SW 1271 (cell line): Measurements from ENCODE around the gene CHIA.

ENCODE experiments used
- DNase-seq, 2 experiments: peaks; one replicate each; lab custom pipeline; 2025; lab: John Stamatoyannopoulos, UW

Gene CHIA

DNA sequence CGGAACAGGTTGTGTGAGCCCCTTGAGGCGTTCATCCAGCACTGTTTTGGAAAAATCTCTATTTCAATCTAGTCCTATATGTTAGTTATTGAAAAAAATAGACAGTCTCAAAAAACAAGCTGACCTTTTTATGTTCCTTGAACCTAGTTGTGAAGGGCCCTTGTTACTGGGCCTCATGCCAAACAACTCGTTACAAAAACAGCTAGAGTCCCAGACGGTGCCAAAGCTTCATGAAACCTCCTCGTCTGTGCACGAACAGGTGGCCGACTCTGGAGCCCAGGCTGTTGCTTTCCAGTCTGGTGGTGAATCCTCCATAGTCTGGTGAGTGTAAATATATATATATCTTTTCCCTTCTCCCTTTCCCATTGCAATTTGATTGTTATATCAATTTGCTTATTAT is at the start of gene CHIA:
Gene CHIA (plus strand): TSS at position 222 of the 400 bp plus-strand sequence. CDS start 19,617 bp downstream, outside the sequence.
- no peak for DNase-seq

DNA sequence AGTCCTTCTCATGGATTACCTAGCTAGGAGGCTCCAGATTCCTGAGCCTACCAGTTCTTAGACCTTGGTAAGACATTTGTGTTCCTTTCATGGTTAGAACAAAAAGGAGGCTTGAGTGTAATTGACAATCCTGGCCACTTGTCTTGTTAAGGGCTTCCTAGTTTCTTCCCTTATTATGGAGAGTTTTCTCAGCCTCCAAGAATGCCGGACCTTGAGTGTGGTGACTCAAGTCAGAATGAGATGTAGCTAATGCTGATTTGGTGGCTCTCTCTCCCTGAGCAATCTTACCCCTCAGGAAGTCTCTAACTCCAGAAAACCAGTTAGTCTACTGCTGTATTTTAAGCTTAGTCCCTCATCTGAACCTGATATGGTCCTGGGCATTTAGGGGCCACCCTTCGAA is 48.9 kb upstream of the CHIA start:
- DNase-seq, result no peak

DNA sequence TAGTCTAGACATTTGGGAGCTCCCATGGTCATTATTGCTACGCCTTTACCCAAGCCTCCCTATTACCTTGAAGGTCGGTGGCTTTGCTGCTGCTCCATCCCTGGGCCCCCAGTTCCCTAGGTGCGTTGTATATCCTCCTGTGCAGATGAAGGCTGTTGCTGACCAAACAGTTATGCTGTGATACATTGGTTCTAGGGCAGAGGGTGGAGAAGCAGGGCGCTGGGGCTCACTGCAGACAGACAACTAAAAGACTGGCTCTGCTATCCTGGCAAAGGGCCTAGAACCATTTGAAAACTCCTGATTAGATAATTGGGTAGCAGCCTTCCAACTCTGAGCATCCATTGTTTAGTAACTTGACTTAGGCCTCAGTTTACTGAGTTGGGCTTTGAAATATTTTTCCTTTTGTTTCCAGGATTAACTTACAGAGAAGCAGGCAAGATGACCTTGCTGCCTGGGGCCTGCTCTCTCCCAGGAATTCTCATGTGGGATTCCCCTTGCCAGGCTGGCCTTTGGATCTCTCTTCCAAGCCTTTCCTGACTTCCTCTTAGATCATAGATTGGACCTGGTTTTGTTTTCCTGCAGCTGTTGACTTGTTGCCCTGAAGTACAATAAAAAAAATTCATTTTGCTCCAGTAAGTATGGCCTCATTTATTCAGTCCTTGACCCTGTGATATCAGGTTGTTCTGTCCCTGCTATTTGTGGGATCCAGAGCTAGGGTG is 47.7 kb upstream of the CHIA start:
- no peak for DNase-seq

DNA sequence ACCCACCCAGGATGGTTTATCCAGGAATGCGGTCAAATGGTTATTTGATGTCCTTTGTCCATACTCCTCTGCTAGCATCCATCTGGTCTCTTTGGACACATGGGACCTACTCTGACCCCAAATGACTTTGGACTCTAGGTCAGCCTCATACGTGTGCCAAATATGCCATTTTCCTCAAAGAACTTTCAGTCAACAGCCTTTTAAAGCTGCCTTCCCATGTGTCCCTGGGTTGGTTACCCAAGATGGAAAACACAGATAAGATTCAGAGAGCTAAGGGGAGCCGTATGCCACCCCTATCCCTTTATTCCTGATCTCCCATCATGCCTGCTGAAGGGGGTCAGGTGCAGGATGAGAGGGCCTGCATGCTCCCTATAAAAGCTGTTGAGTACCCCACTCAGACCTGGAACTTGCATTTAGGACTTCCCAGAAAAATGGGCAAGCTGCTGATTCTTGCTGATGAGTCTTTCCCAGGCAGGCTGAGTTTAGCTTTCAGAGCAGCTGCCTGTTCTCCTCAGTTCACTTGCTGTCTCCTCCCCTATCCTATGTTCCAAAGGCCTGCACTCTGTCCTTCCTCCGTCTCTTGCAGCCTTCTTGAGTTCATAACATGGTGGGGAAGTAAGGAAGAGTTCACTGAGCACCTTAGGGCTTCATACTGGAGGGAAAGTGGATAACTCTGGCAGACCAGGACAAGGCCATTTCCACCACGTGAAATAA is 43.4 kb upstream of the CHIA start:
- no peak for DNase-seq

DNA sequence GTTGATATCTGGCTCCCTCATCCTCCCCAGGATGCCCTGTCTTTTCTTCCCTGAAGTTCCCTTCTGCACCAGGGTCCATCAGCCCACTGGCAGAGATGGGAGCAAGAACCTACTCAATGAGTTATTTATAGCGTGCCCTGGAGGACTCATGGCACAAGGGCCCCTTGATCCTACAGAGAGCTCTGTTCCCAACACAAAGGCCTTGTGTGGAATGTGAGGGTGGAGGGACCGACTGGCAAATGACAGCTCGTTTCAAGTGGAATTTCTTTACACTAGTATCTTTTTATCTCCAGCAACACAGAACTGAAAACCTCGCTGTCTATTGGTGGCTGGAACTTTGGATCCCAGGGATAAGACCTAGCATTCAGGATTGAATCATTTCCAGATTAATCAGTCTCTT is 40.7 kb upstream of the CHIA start:
- DNase-seq, result no peak

DNA sequence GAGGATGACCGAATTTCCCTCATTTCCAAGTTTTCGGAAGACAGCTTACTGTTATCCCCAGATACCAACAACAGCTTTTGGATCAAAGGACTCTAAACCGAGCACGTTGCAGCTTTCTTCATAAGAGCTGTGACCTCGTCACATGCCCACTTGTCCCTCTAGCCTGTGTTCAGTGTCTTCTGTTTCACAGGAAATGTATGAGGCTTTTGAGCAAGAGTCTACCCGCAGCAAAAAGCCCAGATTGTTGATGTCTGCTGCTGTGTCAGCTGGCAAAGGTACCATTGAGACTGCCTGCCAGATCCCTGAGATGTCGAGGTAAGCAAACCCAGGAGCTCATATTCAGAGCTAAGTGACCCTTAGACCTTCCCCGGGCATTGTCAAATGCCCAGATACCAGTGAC is 39.1 kb upstream of the CHIA start:
- DNase-seq, result no peak

DNA sequence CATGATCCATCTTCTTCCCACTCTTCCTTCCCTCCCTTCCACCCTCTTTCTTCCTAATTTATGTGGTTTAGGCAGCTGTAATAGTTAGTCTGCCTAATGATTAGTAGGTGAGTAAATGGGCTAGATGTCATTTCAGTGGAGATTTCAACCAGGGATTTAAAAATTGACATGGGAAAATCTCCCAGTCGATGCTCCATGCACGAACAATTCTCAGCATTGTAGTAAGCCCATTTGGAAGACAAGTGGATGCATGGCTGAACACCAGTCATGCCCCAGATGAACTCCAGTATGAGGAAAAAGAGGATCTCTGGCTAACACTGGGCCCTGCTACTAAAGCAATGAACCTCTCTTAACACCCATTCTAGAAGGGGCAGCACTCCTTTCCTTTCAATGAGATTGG is 37.9 kb upstream of the CHIA start:
- DNase-seq, result no peak

DNA sequence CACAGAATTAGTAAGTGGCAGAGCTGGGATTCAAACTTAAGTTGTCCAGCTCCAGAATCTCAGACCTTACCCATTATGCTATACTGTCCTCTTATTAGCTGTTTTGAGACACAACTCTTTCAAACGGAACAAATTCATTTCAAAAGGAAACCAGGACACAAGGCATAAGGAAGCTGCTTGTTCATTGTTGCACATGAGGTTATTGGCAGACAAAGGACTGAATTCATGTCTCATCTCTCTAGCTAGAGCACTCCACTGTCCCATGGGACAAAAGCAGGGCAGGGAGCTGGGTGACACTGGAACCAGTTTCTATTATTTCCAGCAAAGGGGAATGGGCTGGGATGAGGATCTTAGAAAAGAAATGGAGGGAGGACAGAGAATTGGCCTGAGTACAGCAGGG is 36.8 kb upstream of the CHIA start:
- DNase-seq, result no peak

DNA sequence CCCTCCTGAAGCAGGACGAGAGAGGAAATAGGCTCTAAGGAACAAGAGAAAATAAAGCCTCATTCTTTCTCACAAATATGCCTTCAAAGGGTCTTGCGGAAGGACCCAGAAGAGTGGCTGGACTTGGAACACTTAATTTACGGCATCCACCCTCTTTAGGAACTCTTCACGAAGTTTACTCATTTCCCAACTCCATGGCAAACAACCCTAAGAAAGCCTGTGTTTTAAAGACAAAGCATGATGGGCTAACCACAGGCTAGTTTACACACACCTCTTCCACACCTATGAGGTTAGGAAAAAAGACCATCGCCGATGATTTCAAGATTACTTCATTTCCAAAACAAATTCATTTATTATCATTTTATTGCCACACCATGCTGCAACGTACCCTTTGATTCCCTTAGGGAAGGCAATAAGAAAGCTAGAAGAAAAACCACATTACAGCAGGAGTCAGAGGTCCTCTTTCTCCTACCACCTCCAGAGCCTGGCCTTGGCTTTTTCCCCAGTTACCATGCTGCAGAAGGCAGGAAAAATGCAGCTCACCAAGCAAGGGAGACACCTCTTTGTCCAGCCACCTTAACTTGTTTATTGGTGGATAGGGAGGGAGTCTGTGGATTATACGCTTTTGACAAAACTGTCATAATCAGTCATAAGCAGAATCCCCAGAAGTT is 33.5 kb upstream of the CHIA start:
- DNase-seq, result no peak

DNA sequence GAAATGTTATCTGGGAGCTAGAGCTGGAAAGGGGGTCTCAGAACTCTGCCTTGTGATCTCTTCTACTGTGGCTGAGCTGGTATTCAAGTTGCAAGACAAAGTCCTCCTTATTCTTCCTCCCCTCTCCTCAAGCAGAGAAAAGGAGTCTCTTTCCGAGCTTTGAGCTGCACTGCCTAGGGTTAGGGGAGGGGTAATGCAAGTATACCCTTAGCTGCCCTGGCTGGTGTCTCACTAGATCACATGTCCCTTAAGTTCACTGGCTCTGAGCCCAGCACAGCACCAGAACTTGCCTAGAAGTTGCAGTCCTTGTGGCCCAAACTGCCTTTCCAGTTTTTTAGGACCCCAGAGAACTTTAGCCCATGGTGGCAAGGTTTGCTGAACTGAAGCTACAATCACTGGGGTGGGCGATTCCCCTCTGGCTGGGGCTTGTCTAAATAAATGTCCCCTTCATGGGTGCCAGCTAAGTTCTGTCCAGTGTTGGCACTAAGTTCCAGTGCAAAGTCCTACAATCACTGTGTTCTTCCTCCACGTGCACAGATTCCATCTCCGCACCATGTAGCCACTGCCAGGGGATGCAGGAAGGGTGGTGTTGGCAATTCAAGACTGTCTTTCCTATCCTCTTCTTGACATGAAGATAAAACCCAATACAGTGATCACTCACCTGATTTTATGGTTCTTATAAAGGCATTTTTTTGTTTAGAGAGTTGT is 22.7 kb upstream of the CHIA start:
- DNase-seq, result no peak

DNA sequence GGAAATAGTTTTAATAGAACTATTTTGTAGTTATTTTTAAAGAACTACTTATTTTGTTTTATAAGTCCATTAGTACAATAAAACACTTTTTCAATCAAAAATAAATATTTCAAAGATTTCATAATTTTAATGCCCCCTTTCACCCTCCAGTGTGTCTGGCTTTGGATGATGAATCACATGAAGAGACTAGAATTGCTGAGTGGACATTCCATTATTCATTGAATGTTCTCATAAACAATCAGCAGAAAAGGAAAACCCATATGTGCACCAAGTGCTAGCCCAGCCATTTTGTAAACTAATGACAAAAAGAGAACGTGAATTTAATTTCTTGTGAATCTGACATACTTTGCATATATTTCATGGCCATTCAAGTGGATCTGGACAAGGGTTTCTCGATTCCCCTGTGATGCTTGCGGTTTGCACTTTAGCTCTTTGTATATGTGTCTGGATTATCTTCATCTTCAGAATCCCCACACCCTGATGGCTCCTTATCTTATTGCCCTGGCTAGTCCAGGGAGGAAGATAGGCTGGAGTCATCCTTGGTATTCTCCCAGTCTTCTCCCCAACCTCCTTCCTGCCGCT is 20.7 kb upstream of the CHIA start:
- DNase-seq, result no peak

DNA sequence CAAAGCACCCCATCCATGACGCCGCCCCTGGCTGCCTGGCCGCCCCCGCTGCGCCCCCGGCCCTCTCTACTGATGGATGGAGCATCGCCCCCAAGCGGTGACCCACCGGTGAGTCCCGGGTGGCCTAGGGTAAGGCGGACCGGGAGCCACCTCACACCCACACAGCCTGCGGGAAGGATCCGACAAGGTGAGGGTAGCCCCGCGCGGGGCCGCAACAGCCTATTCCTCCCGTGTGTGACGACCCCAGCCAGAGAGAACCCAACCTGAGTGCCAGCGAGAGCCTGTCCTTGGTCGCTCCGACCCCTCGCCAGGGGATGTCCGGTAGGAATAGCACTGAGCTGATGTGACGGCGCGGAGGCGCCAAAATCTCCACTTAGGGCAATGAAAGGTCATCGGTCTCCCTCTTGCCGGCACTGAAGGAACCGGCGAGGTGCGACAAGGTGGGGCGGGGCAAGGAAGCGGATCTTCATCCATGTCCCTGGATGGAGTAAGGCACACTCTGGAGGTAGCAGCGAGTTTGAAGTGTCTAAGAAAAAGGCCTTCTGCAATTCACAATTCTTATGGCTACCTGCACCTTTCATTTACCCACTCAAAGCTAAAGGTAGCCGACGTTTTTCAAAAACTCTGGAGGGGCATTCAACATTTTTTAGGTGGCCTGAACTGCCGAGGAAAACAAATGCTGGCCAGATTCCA is 19.7 kb upstream of the CHIA start:
- no peak for DNase-seq

DNA sequence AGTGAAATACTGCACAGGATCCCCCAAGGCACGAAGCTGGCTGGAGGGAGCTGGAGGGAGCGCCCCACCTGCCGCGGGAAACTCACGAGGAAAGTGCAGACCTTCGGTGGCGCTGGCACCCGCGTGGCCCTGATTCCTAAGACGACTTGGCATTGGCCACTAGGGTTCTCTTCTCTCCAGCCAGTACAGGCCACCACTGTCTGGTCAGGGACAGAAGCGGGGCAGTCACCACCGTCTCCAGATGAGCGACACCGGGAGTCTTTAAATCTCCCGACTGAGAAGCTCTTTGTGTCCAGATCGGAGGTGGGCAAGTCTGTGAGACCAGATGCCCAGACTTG is 19.2 kb upstream of the CHIA start:
- DNase-seq, result no peak

DNA sequence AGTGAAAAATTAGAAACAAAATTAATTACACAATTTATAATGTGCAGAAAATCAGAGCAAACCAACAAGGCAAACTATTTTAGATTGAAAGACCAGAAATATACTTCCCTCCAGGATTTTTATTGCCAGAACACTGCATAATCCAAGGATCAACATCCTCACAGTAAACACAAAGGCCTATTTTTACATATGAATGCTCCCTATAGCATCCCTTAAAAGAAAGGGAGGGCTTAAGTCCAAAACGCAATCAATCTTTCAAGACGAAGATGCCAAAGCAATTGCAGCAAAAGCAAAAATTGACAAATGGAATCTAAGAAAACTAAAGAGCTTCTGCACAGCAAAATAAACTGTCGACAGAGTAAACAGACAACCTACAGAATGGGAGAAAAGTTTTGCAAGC is 18.6 kb upstream of the CHIA start:
- DNase-seq, result no peak

DNA sequence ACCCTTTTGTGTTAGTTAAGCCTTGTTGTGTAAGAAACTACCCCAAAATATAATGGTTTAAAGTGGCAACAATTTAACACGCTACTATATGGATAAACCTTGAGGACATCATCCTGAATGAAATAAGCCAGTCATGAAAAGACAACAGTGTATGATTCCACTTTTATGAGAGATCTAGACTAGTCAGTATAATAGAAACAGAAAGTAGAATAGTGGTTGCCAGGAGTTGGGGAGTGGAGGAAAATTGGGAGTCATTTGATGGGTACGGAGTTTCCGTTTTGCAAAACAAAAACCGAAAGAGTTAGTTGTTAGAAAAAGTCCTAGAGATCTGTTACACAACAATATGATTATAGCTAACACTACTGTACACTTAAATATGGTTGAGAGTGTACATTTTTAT is 16.0 kb upstream of the CHIA start:
- no peak for DNase-seq

DNA sequence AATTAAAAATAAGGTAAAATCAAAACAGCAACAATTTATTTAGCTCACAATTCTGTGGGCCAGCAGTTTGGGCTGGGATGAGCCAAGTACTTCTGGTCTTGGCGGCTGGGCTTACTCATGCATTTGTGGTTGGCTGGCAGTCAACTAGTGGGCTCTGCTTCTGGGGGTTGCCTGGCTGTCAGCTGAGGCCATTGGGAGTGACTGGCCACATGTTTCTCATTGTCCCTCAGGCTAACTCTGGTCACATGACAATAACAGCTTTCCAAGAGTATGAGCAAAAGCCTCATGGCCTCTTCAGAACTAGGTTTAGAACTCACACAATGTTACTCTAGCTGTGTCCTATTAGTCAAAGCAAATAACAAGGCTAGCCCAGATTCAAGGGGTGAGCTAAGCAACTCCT is 15.6 kb upstream of the CHIA start:
- DNase-seq, result no peak

DNA sequence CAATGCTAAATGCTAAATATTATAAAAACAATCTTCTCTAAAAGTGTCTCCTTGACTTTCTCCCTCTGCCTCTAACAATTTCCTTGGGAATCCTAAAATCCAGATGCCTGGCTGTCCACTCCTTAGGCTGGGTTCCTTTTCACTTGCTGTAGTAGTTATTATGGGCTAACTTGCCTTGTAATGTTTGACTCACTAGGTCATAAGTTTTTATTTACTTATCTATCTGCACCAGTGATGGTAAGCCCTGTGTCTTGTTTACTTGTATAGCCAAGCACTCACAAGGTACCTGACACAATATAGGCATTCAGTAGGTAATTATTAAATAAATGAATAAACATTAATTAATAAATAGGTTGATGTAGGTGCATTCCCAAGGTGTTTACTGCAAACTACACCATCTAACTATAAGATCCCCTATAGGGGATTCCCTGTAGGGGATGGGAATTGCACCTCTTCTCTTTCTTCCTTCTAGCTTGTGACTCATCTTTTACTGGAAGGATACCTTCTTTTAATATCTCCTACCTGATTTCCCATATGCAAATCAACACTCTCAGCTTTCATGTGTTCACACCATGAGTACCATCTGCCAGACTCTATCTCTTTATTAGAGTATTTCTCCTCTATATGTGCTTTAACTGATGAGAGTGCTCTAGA is 14.7 kb upstream of the CHIA start:
- DNase-seq, result no peak

DNA sequence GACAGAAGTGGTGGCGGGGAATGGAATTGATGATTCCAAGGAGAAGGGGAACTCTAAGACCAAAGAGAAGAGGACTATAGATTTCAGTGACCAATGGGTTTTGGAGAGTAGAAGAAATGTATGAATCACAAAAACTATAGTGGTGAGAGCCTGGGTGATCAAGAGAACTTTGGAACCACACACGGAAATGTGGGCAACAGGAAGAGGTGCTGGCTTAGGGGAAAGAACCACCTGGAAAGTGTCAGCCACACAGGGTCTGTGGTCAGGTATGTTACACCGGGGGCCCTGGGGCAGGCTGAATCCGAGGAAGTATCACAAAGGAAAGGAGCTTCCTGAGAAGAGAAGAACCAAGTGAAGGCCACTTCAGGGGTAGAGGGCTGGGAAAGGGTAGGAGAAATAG is 11.5 kb upstream of the CHIA start:
- no peak for DNase-seq

DNA sequence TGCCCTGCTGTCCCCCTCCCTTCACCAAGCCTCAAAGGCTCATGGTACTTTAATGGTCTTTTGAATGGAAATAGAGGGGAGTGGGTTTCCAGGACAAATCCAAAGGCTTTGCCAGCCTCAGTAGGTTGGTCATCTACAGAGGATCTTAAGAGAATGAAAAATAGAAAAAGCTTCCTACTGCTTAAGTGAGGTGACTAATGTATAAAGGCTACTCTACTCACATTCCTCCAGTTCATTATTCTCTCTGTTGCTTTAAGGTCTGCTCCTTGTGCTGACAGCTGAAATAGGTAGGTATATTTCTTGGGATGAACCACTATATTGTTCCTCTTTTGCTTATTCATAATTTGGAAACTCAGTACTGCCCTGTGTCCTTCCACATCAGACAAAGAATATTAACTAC is 10.4 kb upstream of the CHIA start:
- DNase-seq, result no peak

DNA sequence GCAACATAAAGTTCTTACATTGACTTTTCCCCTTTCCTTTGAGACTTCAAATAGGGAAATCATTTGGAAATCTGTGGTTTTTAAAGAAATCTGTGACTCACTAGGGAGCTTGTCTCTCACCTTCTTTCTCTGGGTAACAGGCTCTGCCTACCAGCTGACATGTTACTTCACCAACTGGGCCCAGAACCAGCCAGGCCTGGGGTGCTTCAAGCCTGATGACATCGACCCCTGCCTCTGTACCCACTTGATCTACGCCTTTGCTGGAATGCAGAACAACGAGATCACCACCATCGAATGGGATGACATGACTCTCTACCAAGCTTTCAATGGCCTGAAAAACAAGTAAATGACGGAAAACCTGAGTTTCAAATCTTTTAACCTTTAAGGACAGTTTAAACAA is 9.2 kb upstream of the CHIA start:
- DNase-seq, result no peak

DNA sequence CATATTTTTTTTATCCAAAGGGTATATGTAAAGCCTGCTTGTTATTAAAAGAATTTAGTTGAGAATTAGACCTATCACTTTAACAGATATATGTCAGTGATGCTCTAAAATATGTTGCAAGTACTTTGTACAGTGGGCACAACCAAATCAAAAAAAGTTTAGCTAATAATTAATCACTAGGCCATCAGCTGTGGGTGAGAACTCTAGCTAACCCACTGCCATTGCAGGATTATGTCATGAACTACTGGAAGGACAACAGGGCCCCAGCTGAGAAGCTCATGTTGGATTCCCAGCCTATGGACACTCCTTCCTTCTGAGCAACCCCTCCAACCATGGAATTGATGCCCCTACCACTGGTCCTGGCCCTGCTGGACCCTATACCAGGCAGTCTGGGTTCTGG is 6.8 kb upstream of the CHIA start:
- DNase-seq, result no peak
